Liver (tissue), 3 donors: ENCODE data around the gene IMMT.

Experiments used
- ATF3 ChIP-seq: IDR thresholded peaks from 2 replicates; pipeline ENCODE4 v1.6.1; 2016; ENCODE audit warnings: antibody characterized with exemption
- CTCF ChIP-seq: fragments of 150-350 bp; IDR thresholded peaks from 2 replicates; pipeline ENCODE4 v1.5.1; 2017; ENCODE audit warnings: improper control_type of control experiment, low read depth, low read length; ENCODE audit not compliant: missing input control
- EGR1 ChIP-seq, 2 donors: IDR thresholded peaks; 2 replicates each; pipeline ENCODE4 v1.6.1; 2016 to 2018; ENCODE audit warnings: antibody characterized with exemption in 2 of 2, low read depth in 2 of 2
- GABPA ChIP-seq, 2 donors: IDR thresholded peaks in 1 of 2; conservative IDR thresholded peaks in 1 of 2; 2 replicates each; pipeline ENCODE4 v1.6.1; 2016; ENCODE audit warnings: antibody characterized with exemption in 2 of 2, mild to moderate bottlenecking in 1 of 2, moderate library complexity in 1 of 2
- HNF4A ChIP-seq, 2 donors: conservative IDR thresholded peaks; 2 replicates each; pipeline ENCODE4 v1.6.1; 2016; ENCODE audit warnings: antibody characterized with exemption in 2 of 2, mild to moderate bottlenecking in 2 of 2
- HNF4G ChIP-seq: IDR thresholded peaks from 2 replicates; pipeline ENCODE4 v1.6.1; 2016; ENCODE audit warnings: antibody characterized with exemption
- MAX ChIP-seq: IDR thresholded peaks from 2 replicates; pipeline ENCODE4 v1.6.1; 2016; ENCODE audit warnings: antibody characterized with exemption
- NR2F2 ChIP-seq: IDR thresholded peaks from 2 replicates; pipeline ENCODE4 v1.6.1; 2016; ENCODE audit warnings: antibody characterized with exemption
- RAD21 ChIP-seq, 2 donors: IDR thresholded peaks; 2 replicates each; pipeline ENCODE4 v1.6.1; 2016; ENCODE audit warnings: antibody characterized with exemption in 2 of 2, mild to moderate bottlenecking in 2 of 2
- REST ChIP-seq: IDR thresholded peaks from 2 replicates; pipeline ENCODE4 v1.6.1; 2016; ENCODE audit warnings: antibody characterized with exemption, mild to moderate bottlenecking
- SP1 ChIP-seq: IDR thresholded peaks from 2 replicates; pipeline ENCODE4 v1.6.1; 2018; ENCODE audit warnings: antibody characterized with exemption, mild to moderate bottlenecking
- TAF1 ChIP-seq: conservative IDR thresholded peaks from 2 replicates; pipeline ENCODE4 v1.6.1; 2016; ENCODE audit warnings: antibody characterized with exemption, mild to moderate bottlenecking
- YY1 ChIP-seq: IDR thresholded peaks from 2 replicates; pipeline ENCODE4 v1.6.1; 2016; ENCODE audit warnings: antibody characterized with exemption, mild to moderate bottlenecking
- donor health status: healthy.
- donor health status: healthy.

GRCh38 chr2:86238354-86238753, 43.1 kb upstream of the IMMT start:
- no peak for TF ChIP-seq CTCF
- no peak for TF ChIP-seq EGR1 (IDR thresholded peaks at IDR 0.05; ENCODE audit: low read depth in 2 of 2)
- TF ChIP-seq HNF4G: no peak
- no peak for TF ChIP-seq REST
- TF ChIP-seq MAX: no peak
- no peak for TF ChIP-seq RAD21 (IDR thresholded peaks at IDR 0.05)
- TF ChIP-seq TAF1: no peak
- no peak for TF ChIP-seq HNF4A (conservative IDR thresholded peaks at IDR 0.05)
- no peak for TF ChIP-seq ATF3
- no peak for TF ChIP-seq SP1
- no peak for TF ChIP-seq NR2F2
- TF ChIP-seq YY1: no peak
- no peak for TF ChIP-seq GABPA (IDR thresholded peaks at IDR 0.05 in 1 of 2, conservative IDR thresholded peaks at IDR 0.05 in 1 of 2)
